Activated CD8-positive, alpha-beta memory T cell treated with anti-CD3 and anti-CD28 coated beads for 48 hours (primary cell): ENCODE measurements around the gene JMJD4.

Experiments used
- DNase-seq, 3 experiments: peaks; one replicate each; pipeline ENCODE4 v3.0.0-alpha.2; 2020; ENCODE audit warnings: low read depth in 2 of 3, low spot score in 2 of 3

Gene JMJD4

DNA sequence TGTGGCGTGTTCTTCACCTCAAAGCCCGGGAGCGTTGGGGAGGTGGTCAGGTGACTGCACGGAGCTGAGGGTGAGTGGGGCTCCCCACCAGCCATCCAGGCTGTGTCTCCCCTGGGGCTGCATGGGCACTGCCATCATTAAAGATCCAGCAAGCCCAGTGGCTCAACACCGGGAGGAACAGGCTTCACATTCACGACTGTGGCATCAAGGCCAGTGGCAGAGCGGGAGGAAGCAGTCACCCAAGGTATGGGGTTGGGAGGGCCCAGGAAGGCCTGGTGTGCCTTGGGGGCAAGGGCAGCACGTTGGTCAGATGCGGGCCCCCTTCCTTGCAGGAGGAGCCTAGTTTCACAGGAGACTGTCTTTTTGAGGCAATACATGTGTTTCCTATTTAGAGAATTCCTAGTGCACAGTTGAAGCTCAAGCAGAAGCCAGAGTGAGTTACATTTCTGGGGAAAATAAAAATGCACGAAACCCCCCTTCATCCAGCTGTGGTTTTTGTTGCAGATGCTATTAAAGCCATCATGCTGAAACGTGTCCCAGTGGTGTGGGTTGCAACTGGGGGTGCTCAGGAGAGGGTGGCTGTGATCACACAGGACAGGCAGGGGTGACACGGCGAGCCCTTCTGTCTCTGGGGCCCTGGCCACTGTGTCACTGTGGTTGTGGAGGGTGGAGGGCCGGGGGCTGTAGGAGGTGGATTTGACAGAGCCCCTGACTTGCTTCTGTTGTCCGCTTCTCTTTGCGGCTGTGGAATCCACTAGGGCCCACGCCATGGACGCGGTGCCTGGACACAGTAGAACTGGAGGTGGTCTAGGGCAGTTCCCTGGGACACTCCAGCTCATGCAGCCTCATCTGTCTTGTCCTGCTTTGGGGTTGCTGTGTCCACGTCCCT, 34.2 kb upstream of the JMJD4 start:
- no peak for DNase-seq

DNA sequence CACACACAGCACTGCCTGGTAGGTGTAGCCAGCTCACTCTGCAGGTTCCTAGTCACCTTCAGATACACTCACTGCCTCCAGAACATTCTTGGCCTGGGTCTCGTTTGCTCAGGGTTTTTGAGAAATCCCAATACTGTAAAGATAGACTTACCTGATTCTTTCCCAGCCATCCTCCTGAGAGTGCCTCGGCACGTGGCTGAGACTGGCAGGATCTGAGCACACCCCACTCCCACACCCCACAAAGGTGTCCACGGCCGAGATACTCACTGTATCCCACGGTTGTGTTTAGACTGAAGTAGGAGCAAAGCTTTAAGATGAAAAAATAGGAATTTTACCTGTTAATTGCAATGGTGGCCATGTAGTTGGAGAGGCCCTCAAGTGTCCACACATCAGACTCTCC, 33.5 kb upstream of the JMJD4 start:
- no peak for DNase-seq

DNA sequence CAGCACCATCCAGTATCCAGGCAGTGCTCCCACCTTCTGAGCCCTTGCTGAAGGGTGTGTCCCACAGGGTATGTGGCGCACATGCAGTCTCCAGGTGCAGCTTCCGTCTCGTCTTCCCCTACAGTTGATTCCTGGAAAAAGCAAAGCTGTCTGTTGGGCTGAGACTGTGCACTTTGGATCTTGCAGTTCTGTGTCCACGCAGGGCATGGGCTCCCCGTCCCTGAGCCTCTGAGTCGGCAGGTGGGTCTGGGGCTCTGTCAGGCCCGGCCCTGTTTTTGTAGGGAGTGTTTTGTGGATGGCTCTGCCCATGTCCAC, 33.0 kb upstream of the JMJD4 start:
- DNase-seq, result no peak

DNA sequence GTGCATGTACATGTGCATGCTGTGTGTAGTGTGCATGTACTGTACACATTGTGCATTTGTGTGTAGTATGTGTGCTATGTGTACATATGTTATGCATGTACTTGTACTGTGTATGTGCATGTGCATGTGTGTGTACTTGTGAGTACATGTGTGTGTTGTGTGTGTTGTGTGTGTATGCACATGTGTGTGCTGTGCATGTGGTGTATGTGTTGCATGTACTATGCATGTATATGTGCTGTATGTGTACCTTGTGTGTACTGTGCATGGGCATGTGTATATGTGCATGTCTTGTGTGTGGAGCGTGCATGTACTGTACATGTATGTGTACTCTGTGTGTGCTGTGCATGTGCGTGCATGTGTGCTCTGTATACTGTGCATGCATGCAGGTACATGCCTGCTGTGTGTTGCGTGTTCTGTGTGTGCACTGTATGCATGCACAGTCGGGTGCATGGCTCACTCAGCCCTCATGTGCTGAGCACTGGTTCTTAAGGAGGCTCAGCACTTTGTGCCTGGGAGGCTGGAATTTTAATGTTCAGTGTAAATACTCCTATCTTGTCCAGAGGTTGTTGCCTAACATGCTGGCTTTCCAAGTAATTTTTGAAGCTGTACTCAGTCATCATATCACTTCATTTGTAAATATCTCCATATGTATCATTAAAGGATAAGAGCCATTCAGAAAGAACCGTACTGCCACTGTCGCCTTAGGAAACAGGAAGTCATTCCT, 32.5 kb upstream of the JMJD4 start:
- DNase-seq, result no peak

DNA sequence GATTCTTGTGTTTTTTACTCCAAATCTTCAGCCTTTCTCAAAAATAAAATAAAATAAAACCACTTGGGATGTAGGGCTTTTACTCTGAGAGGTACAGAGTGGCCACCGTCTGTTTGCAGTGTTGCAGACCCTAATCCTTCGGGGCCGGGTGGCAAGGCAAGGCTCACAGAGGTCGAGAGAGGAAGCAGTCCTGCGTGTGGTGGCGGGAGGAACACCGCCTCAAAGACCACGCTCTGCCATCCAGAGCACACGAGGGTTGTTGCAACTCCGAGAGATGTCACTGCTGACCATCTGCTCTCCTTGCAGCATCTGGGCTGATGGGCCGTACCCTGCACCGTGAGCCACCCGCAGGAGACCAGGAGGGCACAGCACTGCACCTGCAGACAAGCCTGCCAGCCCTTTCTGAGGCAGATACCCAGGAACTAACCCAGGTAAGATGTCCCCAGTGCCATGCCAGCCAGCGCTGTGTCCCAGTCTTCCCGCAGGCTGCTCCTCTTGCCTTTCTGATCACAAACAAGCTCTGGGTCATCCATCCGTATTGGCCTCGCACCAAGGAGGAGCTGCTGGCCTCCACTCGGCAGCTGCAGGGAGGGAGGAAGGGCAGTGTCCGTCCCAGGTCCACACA, 31.7 kb upstream of the JMJD4 start:
- DNase-seq, result no peak

DNA sequence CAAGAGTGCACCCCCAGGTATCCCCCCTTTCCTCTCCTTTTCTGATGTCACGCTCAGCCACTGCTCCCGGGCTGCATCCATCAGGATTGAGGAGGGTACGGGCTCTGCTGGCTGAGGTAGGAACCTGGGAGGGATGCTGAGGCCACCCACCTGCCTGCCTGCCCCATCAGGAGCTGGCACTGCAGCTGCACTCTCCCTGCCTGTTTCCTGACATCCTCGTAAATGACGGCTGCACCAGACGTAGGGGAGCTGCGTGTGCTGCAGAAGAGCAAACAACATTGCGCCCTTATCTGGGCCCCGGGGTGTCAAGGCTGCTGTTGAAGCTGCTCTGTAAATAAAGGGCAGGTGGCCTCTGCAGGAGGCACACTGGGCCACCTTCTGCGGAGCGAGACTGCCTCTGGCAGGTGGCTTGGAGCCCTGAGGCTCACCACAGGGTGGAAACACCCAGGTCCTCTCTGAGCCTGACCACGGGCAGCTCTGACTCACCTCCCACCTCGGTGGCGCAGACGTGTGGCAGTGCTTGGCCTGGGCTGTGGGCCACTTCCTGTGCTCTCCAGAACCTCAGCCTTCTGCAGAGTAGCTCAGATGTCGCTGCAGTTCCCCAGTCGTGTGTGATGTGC, 31.0 kb upstream of the JMJD4 start:
- DNase-seq, result peak; percentile 18 to 61 (median 38)

DNA sequence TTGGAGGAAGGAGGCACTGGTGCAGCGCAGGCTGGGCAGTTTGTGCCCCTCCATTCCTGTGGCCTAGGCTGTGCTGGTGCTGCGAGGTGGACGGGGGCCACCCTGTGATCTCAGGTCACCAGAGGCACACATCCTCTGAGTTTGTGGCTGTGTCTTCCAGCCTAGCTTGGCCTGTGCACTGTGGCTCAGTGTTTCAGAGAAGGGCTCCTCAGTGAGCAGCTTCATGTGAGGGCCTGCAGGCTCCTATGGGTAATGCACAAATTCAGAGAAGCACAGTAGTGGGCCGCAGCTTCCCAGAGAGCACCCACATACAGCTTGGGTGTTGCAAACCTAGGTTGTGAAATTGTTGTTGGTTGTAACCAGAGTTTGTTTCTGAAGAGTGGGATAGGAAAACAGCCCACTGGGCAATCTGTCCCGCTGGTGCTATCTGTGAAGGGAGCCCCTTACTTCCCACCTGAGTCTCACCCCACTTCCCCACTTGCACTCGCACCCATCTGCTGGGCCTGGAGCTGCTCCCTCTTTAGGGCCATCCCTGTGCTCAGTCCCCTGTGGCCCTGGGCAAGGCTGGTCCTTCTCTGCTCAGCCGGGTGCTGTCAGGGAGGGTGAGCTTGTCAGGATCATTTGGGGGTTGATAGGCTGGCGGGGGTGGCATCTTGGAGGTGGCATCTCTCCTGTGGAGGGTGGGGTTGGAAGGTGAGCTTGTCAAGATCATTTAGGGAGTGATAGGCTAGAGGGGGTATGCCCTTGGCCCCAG, 30.3 kb upstream of the JMJD4 start:
- no peak for DNase-seq

DNA sequence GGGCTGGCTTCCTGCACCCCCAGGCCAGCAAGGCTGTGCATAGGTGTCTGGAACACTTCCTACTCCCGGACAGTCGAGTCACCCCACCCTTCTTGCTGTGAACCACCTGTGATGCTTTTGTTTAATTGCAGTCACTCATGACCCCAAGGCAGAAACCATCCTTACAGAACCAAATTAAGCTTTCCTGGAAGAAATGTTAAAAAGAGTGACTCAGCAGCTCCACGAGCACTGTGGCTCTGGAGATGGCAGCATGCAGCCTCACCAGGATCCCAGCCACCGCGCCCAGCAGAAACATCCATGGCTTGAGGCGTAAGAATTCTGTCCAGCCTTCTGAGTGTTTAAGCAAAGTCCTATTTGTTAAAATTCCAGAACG, 28.9 kb upstream of the JMJD4 start:
- no peak for DNase-seq

DNA sequence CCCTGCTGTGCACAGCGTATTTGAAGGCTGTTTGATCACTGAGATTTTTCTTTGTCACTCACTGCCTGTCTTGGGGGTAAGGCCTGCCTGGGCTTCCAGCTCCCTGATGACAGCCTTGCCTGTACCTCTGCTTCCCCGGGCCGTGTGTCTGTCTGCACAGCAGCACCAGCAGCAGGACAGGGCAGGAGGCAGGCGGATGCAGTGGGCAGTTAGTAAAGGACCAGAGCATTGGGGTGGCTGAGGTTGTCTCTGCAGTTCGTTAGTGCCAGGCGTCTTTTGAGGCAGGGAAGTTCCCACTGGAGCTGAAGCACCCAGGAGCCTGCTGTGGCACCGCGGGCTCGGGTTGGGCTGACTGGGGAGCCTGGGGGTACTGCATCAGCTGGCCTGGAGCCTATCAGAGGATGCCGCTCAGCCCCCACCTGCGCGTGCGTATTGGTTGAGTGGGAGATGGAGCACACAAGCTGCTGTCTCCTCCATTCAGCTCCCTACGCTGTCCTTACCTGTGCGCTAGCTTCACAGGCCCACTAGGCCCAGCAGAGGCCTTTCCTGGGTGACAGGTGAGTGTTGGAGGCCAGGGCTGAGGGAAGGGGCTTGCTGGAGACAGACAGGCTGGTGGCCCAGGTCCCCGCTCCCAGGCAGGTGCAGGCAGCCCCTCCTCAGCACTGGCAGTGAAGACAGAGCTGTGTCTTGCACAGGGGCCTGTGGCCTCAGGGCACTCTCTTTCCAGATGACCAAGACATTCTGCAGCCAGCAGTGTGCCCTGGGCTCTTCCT, 28.3 kb upstream of the JMJD4 start:
- no peak for DNase-seq

DNA sequence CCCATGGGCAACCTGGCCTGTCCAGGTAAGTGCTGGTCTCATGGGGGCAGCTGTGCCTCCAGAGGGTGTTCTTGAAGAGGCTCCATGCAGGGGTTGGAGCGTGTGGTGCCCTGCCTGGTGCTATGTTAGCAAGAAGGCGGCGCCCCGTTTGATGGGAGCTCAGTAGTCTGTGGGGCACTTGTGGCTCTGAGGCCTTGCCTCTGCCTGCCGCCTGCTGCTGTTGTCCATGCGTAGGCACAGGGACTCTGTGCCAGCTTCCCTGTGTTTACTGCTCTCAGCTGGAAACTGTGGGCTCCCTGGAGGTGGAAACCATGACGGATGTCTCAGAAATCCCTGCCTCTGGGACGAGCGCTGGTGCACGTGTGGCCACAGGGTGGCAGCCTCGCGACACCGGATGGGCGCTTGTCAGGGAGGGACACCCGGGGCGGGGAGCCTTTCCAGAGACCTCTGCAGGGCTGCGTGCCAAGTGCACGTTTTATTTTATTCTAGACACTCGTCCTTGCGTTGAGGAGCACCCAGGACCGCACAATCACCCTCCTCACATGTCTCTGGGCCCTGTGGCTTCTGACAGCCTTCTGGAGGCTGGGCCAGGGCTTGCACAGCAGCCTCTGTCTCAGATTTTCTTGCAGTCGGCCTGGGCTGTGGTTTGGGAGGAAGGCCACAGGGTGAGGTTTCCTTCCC, 27.3 kb upstream of the JMJD4 start:
- DNase-seq, result peak; percentile 56 to 72 (median 69)

DNA sequence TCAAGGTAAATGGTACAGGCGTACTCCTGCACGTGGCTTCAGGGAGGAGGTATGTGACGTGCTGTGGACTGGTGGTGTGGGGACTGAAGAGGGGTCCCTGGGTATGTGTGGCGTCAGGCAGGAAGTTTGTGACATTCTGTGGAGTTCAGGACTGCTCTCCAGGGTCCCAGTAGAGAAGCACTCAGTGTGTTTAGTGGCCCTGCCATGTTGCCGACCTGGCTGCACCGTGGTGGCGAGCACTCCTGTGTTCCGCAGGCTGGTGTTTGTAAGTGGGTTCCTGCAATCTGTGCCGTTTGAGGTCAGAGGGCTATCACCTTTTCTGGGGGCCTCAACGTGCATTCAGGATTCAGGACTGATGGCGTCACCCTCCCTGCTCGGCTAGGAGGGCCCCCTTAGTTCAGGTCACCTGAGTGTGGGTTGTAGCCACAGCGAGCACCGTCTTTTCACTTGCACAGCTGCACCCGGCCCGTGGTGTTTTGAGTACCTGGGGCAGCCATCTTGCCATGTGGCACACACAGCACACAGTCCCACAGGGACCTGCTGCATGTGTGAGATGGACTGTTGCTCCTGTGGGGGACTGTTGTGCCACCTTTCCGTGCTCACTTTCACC, 26.6 kb upstream of the JMJD4 start:
- no peak for DNase-seq

DNA sequence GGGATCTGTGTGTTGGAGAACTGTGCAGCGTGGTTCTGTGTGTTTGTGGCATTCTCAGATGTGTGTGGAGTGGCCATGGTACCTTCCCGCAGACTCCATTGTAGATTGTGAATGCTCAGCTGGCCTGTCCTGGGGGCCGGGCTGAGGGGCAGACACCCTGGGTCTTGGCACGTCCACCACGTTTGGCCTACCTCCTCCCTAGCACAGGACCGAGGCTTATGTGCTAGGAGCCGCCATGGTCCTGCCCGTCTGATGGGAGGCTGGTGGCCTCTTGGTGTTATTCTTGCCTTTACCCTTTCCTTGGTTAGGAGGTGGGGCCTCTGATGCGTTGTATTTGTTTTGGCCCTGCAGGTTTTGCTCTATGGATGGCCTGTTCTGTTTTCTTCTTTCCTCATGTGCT, 25.3 kb upstream of the JMJD4 start:
- DNase-seq, result no peak

DNA sequence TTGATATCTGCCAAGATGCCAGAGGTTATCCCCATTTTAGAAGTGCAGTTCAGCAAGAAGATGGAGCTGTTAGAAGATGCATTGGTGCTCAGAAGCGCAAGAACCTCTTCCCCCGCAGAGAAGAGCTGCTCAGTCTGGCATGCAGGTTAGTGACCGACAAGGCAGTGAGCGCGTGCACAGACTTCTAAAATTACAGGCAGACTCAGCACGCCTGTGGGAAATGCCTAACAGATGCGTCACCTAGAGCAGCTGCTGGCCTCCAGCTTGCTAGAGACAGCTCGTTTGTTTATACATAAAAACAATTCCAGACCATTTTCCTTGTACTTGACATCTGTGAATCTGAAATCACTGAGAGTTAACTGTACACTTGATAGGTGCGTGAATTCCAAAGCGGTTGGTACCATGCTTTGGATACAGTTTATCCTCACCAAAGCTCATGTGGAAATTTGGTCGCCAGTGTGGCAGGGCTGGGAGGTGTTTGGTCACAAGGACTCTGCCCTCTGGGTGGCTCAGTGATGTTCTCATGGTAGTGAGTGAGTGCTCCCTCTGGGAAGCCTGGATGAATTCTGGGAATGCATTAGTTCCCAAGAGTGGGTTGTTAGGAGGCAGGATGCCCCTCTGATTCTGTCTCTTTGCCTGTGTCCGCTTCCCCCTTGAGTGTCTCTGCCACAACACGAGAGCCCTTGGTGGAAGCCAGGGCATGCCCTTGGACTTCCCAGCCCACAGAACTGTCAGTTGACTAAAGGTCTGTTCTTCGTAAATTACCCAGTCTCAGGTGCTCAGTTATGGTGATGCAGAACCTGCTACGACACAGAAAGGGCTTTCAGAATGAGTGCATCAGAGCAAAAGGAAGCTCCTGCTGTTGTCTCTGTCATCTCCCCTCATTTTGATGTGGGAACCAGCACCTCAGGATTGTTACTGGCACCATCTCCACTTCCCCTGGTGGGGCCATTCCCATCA, 24.5 kb upstream of the JMJD4 start:
- no peak for DNase-seq

DNA sequence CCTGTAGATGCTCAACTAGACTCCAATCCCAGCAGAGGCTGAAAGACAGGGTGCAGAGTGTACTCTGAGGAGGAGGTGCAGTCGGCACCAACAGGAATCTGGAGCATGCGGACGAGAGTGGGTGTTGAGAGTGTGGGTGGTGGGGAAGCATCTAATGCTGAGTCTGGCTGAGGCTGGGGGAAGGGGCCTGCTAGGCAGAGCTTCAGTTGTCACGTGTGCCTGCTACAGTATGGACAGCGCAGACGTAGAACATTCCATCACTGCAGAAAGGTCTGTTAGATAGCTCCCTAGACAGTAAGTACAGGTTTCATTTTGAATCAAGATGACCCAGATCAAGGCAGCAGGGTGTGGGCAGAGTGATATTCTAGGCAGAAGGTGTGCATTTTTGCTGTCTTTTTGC, 23.3 kb upstream of the JMJD4 start:
- no peak for DNase-seq

DNA sequence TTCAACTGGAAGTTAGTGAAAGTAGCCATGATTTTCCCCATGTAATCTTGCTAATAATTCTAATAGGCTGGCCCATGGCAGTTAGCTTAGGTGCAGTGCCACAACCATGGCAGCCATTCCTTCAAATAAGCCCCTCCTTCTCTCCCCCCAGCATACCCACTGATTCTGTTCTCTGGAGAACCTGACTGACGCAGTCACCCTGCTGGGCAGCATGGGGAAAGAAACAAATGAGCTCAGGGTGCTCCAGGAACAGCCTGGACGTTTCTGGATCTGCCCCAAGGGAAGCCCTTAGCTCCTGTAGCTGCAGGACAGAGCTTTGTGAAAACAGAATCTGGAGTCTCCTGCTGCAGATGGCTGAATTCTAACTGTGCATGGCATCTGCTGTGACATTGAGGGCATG, 22.7 kb upstream of the JMJD4 start:
- DNase-seq, result no peak

DNA sequence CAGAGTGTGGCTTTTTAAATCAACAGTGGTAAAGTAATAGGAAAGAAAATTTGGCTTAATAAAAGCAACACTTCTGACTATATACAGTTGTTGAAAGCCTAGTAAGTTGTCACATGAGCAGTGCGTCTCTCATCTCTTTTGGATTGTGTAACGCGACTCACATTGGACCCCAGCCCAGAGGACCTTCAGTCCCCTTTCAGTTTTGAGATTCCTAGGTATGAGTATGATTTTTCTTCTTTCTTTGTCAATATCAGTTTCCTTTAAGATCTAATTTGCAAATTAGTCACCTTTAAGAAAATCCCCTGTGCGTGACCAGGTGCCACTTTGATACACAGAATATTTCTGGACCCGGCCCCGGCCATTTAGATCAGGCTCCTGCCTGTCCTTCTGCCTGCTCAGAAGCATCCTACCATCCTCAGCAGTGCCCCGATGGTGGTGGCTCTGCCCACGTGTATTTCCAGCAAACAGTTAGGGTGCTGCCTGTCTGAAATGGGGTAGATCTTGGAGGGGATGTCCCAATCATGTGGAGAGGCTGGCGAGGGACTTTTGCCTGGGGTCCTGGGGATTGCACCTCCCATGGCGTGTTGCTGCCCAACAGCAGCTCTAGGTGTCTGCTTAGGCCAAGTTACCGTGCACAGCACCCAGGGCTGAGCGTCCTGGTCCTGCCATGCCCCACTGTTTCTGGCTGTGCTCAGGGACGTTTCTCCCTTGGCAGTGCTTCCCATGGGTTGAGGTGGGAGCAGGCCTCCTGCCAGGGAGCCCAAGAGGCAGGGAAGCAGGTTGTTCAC, 21.3 kb upstream of the JMJD4 start:
- no peak for DNase-seq

DNA sequence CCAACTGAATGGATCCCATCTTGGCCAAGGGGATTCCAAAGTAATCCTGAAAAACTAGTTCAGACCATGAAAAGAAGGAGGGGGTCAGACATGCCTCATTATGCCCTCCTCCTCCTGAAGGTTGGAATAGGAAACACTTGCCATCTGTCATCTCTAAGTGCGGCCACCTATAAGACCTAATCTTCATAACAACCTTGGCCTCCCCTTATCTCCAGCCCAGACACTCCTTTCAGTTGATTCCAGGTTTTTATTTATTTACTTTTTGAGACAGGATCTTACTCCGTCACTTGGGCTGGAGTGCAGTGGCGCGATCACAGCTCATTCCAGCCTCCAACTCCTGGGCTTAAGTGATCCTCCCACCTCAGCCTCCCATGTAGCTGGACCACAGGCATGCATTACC, 19.9 kb upstream of the JMJD4 start:
- no peak for DNase-seq
